Astrocyte of the spinal cord (primary cell): Measurements from ENCODE around the gene HAPSTR1.
"Not testable (repeated sequence)": the region's sequence is repeated elsewhere in the genome, so short reads cannot be mapped to it uniquely, and the experiment has no call there.

Source experiments
- DNase-seq: peaks from one replicate; pipeline ENCODE4 v3.0.0; 2011; ENCODE audit warnings: low read depth, low spot score
- H3K4me3 ChIP-seq: 2 replicates; pipeline ENCODE4 v1.5.1; 2011; ENCODE audit warnings: low read depth, mild to moderate bottlenecking, low read length, moderate library complexity
- in situ Hi-C: cut with HindIII; loops from 2 replicates; pipeline ENCODE4 v1.10.0; 2017; ENCODE audit warnings: low sequenced_read_pairs
- TF ChIP-seq, protein P1 (sequence below): IDR thresholded peaks from 2 replicates; pipeline ENCODE4 v1.5.1; 2012; ENCODE audit warnings: low read depth, mild to moderate bottlenecking, low read length, inconsistent platforms

The HAPSTR1 gene

DNA sequence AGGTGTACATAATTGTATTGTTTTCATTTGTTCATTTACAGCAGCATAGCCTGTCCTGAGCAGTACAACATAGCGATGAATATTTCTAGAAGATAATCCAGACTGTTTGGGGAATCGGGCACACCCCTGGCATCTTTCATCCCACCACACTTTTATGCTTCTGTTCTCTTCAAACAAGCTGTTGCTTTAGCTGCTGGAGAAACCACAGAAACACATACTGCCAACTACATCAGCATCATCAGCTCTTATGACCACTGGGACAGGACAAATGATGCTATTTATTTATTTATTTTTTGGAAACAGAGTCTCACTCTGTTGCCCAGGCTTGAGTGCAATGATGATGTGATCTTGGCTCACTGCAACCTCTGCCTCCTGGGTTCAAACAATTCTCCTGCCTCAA lies 22.6 kb upstream of the HAPSTR1 start:
- TF ChIP-seq, protein P1, sequence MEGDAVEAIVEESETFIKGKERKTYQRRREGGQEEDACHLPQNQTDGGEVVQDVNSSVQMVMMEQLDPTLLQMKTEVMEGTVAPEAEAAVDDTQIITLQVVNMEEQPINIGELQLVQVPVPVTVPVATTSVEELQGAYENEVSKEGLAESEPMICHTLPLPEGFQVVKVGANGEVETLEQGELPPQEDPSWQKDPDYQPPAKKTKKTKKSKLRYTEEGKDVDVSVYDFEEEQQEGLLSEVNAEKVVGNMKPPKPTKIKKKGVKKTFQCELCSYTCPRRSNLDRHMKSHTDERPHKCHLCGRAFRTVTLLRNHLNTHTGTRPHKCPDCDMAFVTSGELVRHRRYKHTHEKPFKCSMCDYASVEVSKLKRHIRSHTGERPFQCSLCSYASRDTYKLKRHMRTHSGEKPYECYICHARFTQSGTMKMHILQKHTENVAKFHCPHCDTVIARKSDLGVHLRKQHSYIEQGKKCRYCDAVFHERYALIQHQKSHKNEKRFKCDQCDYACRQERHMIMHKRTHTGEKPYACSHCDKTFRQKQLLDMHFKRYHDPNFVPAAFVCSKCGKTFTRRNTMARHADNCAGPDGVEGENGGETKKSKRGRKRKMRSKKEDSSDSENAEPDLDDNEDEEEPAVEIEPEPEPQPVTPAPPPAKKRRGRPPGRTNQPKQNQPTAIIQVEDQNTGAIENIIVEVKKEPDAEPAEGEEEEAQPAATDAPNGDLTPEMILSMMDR: no peak
- in situ Hi-C loops: no loop called here
- DNase-seq: peak; percentile 52
- H3K4me3 ChIP-seq: no peak overlapping the region

DNA sequence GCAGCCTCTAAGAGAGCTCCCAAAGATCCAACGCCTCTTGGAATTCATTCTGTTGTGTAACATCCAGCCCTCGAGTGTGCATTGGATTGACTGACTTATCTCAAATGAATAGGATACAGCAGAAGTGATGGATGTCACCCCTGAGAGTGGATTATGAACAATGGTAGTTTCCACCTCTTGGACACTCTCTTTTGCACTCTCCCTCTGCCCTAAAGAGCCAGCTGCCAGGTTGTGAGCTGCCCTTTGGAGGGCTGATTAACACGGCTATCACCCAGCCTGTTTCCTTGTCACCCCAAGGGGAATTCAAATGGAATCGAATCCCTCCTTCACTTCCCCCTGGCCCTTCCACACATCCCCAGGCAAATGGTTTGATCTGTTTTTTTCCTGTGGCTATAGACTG lies 21.2 kb upstream of the HAPSTR1 start:
- DNase-seq: no peak
- in situ Hi-C loops: no loop called here
- H3K4me3 ChIP-seq: no peak overlapping the region
- TF ChIP-seq, protein P1: no peak

DNA sequence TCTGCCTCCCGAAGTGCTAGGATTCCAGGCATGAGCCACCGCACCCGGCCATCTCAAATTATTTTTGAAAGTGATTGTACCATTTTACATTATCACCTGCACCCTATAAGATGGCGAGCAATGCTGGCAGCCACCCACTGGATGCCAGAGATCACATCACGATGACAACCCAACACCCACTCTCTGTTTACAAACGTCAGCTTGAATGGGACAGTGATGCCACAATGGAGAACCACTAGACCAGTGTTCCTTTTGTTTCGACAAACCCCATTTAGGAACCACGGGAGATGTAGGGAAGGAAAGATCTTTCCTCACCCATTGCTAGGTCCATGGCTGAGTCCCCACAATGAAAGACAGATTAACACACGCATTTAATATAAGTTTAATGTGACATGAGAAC lies 20.1 kb upstream of the HAPSTR1 start:
- in situ Hi-C loops: no loop called here
- H3K4me3 ChIP-seq: no peak overlapping the region
- TF ChIP-seq, protein P1: no peak
- no peak for DNase-seq

DNA sequence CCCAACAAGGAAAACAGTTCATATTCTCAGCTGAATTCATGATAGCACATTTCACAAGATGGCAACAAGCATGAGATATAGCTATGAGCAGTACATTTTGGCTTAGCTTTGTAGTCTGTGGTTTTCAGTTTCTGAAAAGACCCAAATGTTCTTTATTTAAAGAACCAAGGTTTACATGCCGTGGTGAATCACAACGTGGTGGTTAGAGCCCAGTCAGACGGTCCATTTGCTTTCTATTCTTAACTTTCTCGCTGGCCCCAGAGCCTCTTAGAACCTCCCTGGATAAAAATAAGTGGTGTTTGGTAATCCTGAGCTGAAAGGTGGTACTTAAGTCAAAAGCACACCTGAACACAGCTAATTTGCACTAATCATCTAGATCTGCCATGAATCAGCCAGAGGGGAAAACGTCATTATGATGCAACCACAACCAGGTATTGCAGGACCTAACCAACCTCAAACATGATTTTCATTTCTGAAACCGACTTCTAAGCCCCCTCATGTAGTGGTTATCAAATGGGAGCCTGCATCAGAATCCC lies 18.6 kb upstream of the HAPSTR1 start:
- in situ Hi-C loops: no loop called here
- DNase-seq: peak; percentile 93
- H3K4me3 ChIP-seq: no peak overlapping the region
- TF ChIP-seq, protein P1: no peak

DNA sequence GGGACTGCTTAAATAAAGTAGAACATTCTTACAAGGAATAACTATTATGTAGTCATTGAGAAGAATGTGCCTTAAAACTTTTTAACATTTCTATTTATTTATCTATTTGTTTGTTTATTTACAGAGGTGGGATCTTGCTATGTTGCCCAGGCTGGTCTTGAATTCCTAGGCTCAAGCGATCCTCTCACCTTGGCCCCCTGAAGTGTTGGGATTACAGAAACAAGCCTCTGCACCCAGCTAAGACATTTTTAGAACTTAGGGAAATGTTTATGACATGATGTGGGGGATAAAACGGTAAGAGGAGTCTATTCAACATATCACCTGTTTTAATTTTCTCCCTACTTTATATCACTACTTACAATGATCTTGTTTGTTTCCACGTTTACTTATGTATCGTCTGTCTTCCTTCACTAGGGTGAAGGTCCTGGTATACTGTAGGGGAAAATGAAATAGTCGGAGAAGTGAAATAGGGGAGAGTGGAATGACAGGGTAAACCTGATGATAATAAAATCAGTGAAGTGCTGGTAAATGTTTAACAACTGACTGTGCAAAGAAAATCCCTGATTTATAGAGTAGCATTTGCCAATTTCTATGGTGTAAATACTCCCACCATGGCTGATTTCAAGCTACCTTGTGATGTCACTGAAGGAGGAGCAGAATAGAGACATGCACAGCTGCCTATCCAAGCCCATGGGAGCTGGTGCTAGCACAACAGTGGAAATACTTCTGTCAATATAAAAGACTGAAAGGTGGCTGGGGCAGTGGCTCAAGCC lies 16.0 kb upstream of the HAPSTR1 start:
- in situ Hi-C loops: no loop called here
- no peak for DNase-seq
- TF ChIP-seq, protein P1: no peak
- no peak overlapping the region for H3K4me3 ChIP-seq

DNA sequence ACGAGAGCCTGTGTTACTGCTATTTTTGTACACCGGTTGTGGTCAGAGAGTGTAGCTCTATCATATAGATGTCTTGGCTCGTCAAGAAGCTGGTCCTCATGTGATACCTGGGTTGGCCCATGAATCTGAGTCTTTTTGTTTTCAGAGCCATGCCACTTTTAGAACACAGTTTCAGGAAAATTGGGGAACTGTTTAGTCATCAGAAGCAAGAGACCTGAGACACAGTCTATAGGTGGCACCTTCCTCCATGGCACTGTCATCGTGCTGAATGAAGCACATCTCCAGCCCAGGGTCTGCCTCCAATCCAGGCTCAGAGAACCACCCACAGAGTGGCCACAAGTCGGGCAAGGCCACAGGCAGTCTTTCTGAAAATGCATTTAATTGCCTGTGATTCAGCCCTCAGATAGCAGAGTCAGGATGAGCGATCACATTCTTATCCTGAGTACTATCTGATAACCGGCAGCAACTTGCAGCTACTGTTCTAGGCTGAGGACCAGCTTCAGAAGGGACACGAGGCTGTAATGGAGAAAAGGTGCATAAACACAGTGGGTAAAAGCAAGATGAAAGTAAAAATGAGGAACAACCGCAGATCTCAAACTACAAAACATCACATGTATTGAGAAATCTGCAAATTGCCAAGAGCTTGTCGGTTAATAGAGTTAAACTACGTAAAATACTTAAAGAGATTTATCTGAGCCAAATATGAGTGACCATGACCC lies 14.2 kb upstream of the HAPSTR1 start:
- no peak overlapping the region for H3K4me3 ChIP-seq
- TF ChIP-seq, protein P1: no peak
- DNase-seq: peak; percentile 67
- in situ Hi-C loops: no loop called here

DNA sequence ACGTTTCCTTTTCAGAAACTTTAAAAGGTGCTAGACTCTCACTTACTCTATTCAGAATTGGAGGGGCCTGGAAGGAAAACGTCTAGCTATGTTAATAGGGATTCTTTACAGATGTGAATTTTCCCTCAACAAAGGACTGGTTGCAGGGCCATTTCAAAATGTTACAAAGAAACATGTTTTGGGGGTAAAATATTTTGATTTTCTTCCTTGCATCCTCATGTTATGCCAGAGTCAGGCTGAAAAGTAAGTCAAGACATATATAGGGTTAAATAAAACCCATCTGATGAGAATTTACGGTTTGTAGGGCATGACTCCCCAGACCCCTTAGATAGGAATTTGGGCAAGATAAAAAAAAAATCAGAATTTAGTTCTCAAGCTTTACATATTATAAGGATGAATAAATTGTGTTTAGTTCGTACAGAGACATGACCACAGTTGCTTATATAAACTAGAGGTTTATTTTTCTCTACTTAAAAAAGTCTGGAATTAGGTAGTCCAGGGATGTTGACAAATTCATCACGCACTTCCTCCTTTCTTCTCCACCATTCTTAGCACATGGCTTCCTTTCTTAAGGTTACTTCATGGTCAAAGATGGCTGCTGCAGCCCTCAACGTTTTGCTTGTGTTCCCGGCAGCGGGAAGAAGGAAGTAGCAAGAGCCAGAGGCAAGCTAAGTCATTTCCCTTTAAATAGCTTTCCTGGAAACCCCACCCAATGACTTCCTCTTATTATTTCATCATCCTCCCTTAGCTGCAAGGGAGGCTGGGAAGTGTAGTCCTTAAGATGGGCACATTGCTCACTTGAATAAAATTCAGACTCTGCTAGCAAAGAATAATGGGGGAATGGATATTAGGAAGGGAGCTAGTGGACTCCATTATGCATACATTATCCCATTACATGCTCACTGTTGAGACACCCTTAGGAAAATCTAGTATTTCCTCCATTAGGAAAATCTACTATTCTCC lies 12.7 kb upstream of the HAPSTR1 start:
- H3K4me3 ChIP-seq, in situ Hi-C loops: not testable (repeated sequence)
- DNase-seq: peak; percentile 87
